GM12873 (cell line): ENCODE measurements around the gene DNASE1L2.

Experiments
- CTCF ChIP-seq: IDR thresholded peaks from 2 replicates; pipeline ENCODE4 v1.5.1; 2012; ENCODE audit warnings: low read depth, mild to moderate bottlenecking, moderate library complexity, low read length, control low read depth; ENCODE audit not compliant: insufficient read depth; ENCODE audit errors: missing control alignments

DNASE1L2 gene

DNA sequence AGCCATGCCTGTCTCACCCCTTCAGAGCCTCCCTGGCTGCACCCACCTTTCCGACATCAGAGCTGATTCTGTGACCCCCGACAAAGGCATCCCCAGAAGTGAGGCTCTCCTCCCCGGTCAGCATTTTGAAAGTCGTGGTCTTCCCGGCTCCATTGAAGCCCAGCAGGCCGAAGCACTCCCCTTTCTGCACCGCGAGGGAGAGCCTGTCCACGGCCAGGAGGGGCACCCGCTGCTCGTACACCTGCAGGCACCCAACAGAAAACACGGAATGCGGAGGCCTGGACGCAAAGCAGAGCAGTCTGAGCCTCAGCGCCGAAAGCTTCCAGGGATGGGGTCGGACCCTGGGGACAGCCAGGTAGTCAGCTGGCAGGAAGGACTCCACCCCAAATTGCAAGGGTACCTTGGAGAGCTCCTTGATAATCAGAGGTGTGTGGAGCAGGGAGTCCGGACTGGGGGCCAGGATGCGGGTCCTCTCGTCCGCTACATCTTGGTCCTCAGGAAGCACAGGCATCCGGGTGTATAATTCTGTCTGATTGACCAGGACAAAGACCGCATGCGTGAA is 44.8 kb downstream of the DNASE1L2 start:
- TF ChIP-seq CTCF = no peak

DNA sequence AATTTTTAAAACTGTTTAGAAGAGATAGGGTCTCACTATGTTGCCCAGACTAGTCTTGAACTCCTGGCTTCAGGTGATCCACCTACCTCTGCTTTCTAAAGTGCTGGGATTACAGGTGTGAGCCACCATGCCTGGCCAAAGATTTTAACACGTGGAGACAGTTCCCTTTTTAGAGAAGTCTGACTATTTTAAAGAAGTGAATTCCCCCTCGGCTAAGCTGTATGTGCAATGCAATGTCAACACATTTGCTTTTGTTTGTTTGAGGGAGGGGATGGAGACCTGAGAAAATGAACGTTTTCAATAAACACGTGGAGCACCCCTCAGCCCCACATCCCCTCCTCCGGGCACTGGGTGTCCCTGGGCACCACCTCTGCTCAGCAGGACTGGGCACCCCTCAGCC is 46.0 kb downstream of the DNASE1L2 start:
- no peak for TF ChIP-seq CTCF

- TF ChIP-seq CTCF = no peak
Observed at GRCh38 chr16:2282866-2283555, 46.8 kb downstream of the DNASE1L2 start.

GRCh38 chr16:2284001-2284770 is 47.9 kb downstream of the DNASE1L2 start:
- TF ChIP-seq CTCF = no peak

GRCh38 chr16:2284797-2285576 is 48.7 kb downstream of the DNASE1L2 start:
- no peak for TF ChIP-seq CTCF

DNA sequence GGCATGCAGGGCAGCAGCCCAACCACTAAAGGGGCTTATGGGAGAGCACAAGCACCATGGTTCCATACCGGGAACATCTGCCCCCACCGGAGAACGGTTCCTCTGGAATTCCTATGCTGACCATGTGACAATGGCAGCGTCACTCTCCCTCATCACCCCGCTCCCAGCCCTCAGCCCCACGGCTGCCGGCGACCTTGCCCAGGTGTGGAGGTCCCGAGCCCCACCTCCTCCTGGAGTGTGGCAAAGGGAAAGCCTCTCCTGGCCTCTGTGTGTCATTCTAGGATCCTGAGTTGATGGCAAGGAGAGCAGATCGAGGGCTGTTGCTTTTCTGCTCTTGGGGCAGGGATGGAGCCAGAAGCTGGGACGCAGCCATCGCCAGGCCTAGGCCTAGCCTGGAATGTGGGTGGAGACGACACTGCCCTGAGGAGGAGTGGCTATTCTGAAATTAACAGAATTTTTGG is 49.5 kb downstream of the DNASE1L2 start:
- no peak for TF ChIP-seq CTCF
